Tibial artery (tissue), 4 donors: Measurements from ENCODE around the gene USHBP1.
A peak's percentile ranks its signal among the peaks of the same experiment; 100 is the strongest.
"Not testable (repeated sequence)": the region's sequence is repeated elsewhere in the genome, so short reads cannot be mapped to it uniquely, and the experiment has no call there.

Experiments used
- DNase-seq, 2 donors: peaks; one replicate each; pipeline ENCODE4 v3.0.0-alpha.2; 2019
- H3K27ac ChIP-seq, 2 donors: fragments of 200-600 bp; sonication (generic) in 1 of 2; 1 replicate in 1 of 2; 2 replicates in 1 of 2; pipeline ENCODE4 v1.5.1; 2018 to 2019; ENCODE audit warnings: mild to moderate bottlenecking in 1 of 2
- H3K27me3 ChIP-seq, 2 donors: fragments of 200-600 bp; sonication (generic) in 1 of 2; one replicate each; pipeline versions ENCODE4 v1.5.1 to v1.6.0; 2016 to 2019
- H3K36me3 ChIP-seq, 3 donors: fragments of 200-600 bp; sonication (generic) in 2 of 3; one replicate each; pipeline ENCODE4 v1.5.1; 2016 to 2019; ENCODE audit warnings: mild to moderate bottlenecking in 2 of 3
- H3K4me1 ChIP-seq, 4 donors: fragments of 200-600 bp; sonication (generic) in 2 of 4; 1 replicate in 3 of 4; 2 replicates in 1 of 4; pipeline ENCODE4 v1.5.1; 2016 to 2019
- H3K4me3 ChIP-seq, 2 donors: fragments of 200-600 bp; sonication (generic) in 1 of 2; 1 replicate in 1 of 2; 2 replicates in 1 of 2; pipeline ENCODE4 v1.5.1; 2018 to 2019; ENCODE audit warnings: mild to moderate bottlenecking in 2 of 2
- H3K9me3 ChIP-seq, 3 donors: fragments of 200-600 bp; sonication (generic) in 1 of 3; one replicate each; pipeline ENCODE4 v1.5.1; 2016 to 2019
- CTCF ChIP-seq, 2 experiments: fragments of 200-600 bp in 1 of 2; fragments of 450-650 bp in 1 of 2; IDR thresholded peaks; one replicate each; pipeline ENCODE4 v1.5.1; 2017 to 2019; ENCODE audit warnings: antibody characterized with exemption in 2 of 2, mild to moderate bottlenecking in 1 of 2, moderate library complexity in 1 of 2
- intact Hi-C: fragments of 100-400 bp; cut with DNase I; formaldehyde crosslinking; loops from one replicate; pipeline ENCODE4 v1.15.0; 2023; ENCODE audit warnings: low total_unique reads

Gene USHBP1

GRCh38 chr19:17275441-17276175 lies 11.1 kb upstream of the USHBP1 start:
- intact Hi-C loops = no loop called here
- peaks cover 58 to 88% (median 80%) of the 10 kb centered on the region in 3 donors for H3K36me3 ChIP-seq
- H3K27me3 ChIP-seq = peaks cover 0 to 4% of the 10 kb centered on the region in 2 donors
- H3K27ac ChIP-seq = no peak overlapping the region
- no peak overlapping the region for H3K4me3 ChIP-seq
- H3K4me1 ChIP-seq = no peaks in the 10 kb centered on the region
- no peak for DNase-seq
- H3K9me3 ChIP-seq = no peaks in the 10 kb centered on the region
- no peak for TF ChIP-seq CTCF (IDR thresholded peaks at IDR 0.05)

GRCh38 chr19:17274892-17275291 lies 10.3 kb upstream of the USHBP1 start:
- H3K4me1 ChIP-seq, H3K27me3 ChIP-seq, H3K27ac ChIP-seq, H3K4me3 ChIP-seq, intact Hi-C loops, DNase-seq, H3K9me3 ChIP-seq: not testable (repeated sequence)
- H3K36me3 ChIP-seq = peaks cover 66 to 95% (median 80%) of the 10 kb centered on the region in 3 donors

- no peak for TF ChIP-seq CTCF (IDR thresholded peaks at IDR 0.05)
- H3K36me3 ChIP-seq = peaks cover 39 to 52% (median 42%) of the 10 kb centered on the region in 3 donors
- H3K4me1 ChIP-seq = peaks cover 0 to 14% (median 12%) of the 10 kb centered on the region in 4 donors
- no peaks in the 10 kb centered on the region for H3K9me3 ChIP-seq
- no peak overlapping the region for H3K4me3 ChIP-seq
- no peak for DNase-seq
- intact Hi-C loops = no loop called here
- no peak overlapping the region for H3K27ac ChIP-seq
- no peaks in the 10 kb centered on the region for H3K27me3 ChIP-seq
Observed at GRCh38 chr19:17268754-17269153, 4.2 kb upstream of the USHBP1 start.

GRCh38 chr19:17266975-17267788 lies 2.6 kb upstream of the USHBP1 start, which contains the start of gene BABAM1:
TSS of gene BABAM1 (plus strand) at chr19:17267443. CDS start at chr19:17268807, 1,364 bp downstream.
- Histone ChIP-seq H3K4me1 (peaks cover 0 to 14% (median 12%) of the 10 kb centered on the region in 4 donors), H3K4me3 (peak within 1 kb of the TSS; percentile 69 to 78), H3K27ac (peak within 1 kb of the TSS; percentile 70 to 74), H3K27me3 (no peaks in the 10 kb centered on the region), H3K36me3 (peaks cover 26 to 36% (median 31%) of the 10 kb centered on the region in 3 donors), H3K9me3 (no peaks in the 10 kb centered on the region)
- peak in 1 of 2 experiments; percentile 43 for TF ChIP-seq CTCF (IDR thresholded peaks at IDR 0.05)
- intact Hi-C loops = no loop called here
- peak; percentile 97 for DNase-seq

- peaks cover 0 to 14% (median 12%) of the 10 kb centered on the region in 4 donors for H3K4me1 ChIP-seq
- TF ChIP-seq CTCF (IDR thresholded peaks at IDR 0.05) = no peak
- H3K9me3 ChIP-seq = no peaks in the 10 kb centered on the region
- H3K4me3 ChIP-seq = no peak overlapping the region
- intact Hi-C loops = no loop called here
- no peaks in the 10 kb centered on the region for H3K27me3 ChIP-seq
- H3K36me3 ChIP-seq = peaks cover 20 to 30% (median 25%) of the 10 kb centered on the region in 3 donors
- peak overlapping the region in 1 of 2 donors; percentile 15 for H3K27ac ChIP-seq
- DNase-seq = no peak
Observed at GRCh38 chr19:17266589-17266974, 2.0 kb upstream of the USHBP1 start.

- Histone ChIP-seq H3K4me3 (no peak overlapping the region), H3K4me1 (peaks cover 0 to 14% (median 12%) of the 10 kb centered on the region in 4 donors), H3K36me3 (peaks cover 15 to 25% (median 20%) of the 10 kb centered on the region in 3 donors), H3K27me3 (no peaks in the 10 kb centered on the region), H3K27ac (peak overlapping the region in 1 of 2 donors; percentile 15), H3K9me3 (no peaks in the 10 kb centered on the region)
- DNase-seq = no peak
- intact Hi-C loops = no loop called here
- no peak for TF ChIP-seq CTCF (IDR thresholded peaks at IDR 0.05)
Observed at GRCh38 chr19:17266026-17266425, 1.5 kb upstream of the USHBP1 start.
